K562 (cell line): ENCODE measurements around the gene MANF. TPM values are rescaled to one million over a fixed set of nuclear protein-coding genes. Genes with fewer than 3 reads are reported as not detected.

Experiments used
- C11orf30 ChIP-seq: fragments of 450-650 bp; IDR thresholded peaks from 2 replicates; pipeline ENCODE4 v1.6.1; 2016; ENCODE audit warnings: low read depth, mild to moderate bottlenecking
- CXXC5 ChIP-seq: fragments of 250-450 bp; sonication (Bioruptor Pico); IDR thresholded peaks from 2 replicates; pipeline ENCODE4 v1.8.0; 2022; ENCODE audit warnings: inconsistent platforms, mild to moderate bottlenecking, moderate library complexity
- ETV1 ChIP-seq: fragments of 450-650 bp; conservative IDR thresholded peaks from 2 replicates; pipeline ENCODE4 v1.6.1; 2016; ENCODE audit warnings: missing genetic modification characterization, control low read depth, low read depth, missing compliant biosample characterization
- MAZ ChIP-seq, 2 experiments: fragments of 450-650 bp in 1 of 2; sonication (generic) in 1 of 2; formaldehyde crosslinking; IDR thresholded peaks in 1 of 2; conservative IDR thresholded peaks in 1 of 2; 2 replicates each; pipeline versions ENCODE4 v1.4.0 to v1.5.0; 2020; ENCODE audit warnings: mild to moderate bottlenecking in 1 of 2, missing genetic modification reagents in 1 of 2
- NCOA6 ChIP-seq: fragments of 450-650 bp; IDR thresholded peaks from 2 replicates; pipeline ENCODE4 v1.6.1; 2017; ENCODE audit warnings: mild to moderate bottlenecking
- PCBP2 ChIP-seq: fragments of 200-400 bp; formaldehyde crosslinking; IDR thresholded peaks from 2 replicates; pipeline ENCODE4 v1.6.1; 2018; ENCODE audit warnings: low read length, low read depth, mild to moderate bottlenecking, moderate library complexity; ENCODE audit not compliant: poor library complexity, severe bottlenecking
- POLR2H ChIP-seq: IDR thresholded peaks from 2 replicates; pipeline ENCODE4 v1.6.1; 2016; ENCODE audit warnings: missing genetic modification characterization, low read depth, mild to moderate bottlenecking, control low read depth, missing compliant biosample characterization, moderate library complexity
- RBFOX2 ChIP-seq: fragments of 200-400 bp; formaldehyde crosslinking; IDR thresholded peaks from 2 replicates; pipeline ENCODE4 v1.6.1; 2017; ENCODE audit warnings: low read depth, mild to moderate bottlenecking, low read length, moderate library complexity
- SP1 ChIP-seq: sonication (generic); formaldehyde crosslinking; IDR thresholded peaks from 2 replicates; pipeline ENCODE4 v1.8.1; 2022; ENCODE audit warnings: mild to moderate bottlenecking, missing genetic modification reagents
- ZFP36 ChIP-seq: fragments of 150-350 bp; IDR thresholded peaks from 2 replicates; pipeline ENCODE4 v1.6.1; 2018; ENCODE audit warnings: low read length, low read depth; ENCODE audit not compliant: partially characterized antibody
- polyA plus RNA-seq, 8 experiments: library from polyadenylated mRNA; depleted of rRNA in 4 of 8; stranded (reverse) in 5 of 8; unstranded in 3 of 8; fragments of >200 nt; fragmentation: Nextera tagmentation in 2 of 8; fragmentation: Illumina TruSeq in 1 of 8; extraction: Ambion mirVana in 2 of 8; extraction: Trizol in 1 of 8; gene quantifications; 2 replicates each; pipeline versions ENCODE4 v1.2.1 to v1.2.3, GENCODE V29; 2011 to 2014; ENCODE audit warnings: inconsistent platforms in 1 of 8, missing spikeins in 1 of 8
- total RNA-seq, 7 experiments: library from RNA; depleted of rRNA in 6 of 7; stranded (reverse); fragments of >200 nt in 6 of 7; fragmentation: Illumina TruSeq in 2 of 7; extraction: Trizol in 2 of 7; gene quantifications; 2 replicates each; pipeline versions ENCODE4 v1.2.1 to v1.2.3, GENCODE V29; 2011 to 2021; ENCODE audit warnings: low replicate concordance in 1 of 7
- TF ChIP-seq, protein P1 (sequence below): fragments of 200-800 bp; sonication (Bioruptor generic); IDR thresholded peaks from 2 replicates; pipeline ENCODE4 v1.6.1; 2017; ENCODE audit warnings: missing genetic modification characterization, missing compliant biosample characterization
- TF ChIP-seq, protein P2 (sequence below): sonication (generic); formaldehyde crosslinking; IDR thresholded peaks from 2 replicates; pipeline ENCODE4 v1.8.1; 2023; ENCODE audit warnings: missing genetic modification reagents, mild to moderate bottlenecking, borderline replicate concordance
- TF ChIP-seq, protein P3 (sequence below): sonication (generic); formaldehyde crosslinking; IDR thresholded peaks from 2 replicates; pipeline ENCODE4 v1.4.0; 2020; ENCODE audit warnings: mild to moderate bottlenecking, missing genetic modification reagents
- TF ChIP-seq, protein P4 (sequence below): sonication (generic); formaldehyde crosslinking; IDR thresholded peaks from 2 replicates; pipeline ENCODE4 v1.8.1; 2023; ENCODE audit warnings: mild to moderate bottlenecking, missing genetic modification reagents

The MANF gene
- total and polyA plus RNA-seq, 9 of the 15 experiments (the other 6 are each of a cell fraction or from before 2014, with no cell fraction given) = 6.5 to 52.7 (median 42.3) TPM

DNA sequence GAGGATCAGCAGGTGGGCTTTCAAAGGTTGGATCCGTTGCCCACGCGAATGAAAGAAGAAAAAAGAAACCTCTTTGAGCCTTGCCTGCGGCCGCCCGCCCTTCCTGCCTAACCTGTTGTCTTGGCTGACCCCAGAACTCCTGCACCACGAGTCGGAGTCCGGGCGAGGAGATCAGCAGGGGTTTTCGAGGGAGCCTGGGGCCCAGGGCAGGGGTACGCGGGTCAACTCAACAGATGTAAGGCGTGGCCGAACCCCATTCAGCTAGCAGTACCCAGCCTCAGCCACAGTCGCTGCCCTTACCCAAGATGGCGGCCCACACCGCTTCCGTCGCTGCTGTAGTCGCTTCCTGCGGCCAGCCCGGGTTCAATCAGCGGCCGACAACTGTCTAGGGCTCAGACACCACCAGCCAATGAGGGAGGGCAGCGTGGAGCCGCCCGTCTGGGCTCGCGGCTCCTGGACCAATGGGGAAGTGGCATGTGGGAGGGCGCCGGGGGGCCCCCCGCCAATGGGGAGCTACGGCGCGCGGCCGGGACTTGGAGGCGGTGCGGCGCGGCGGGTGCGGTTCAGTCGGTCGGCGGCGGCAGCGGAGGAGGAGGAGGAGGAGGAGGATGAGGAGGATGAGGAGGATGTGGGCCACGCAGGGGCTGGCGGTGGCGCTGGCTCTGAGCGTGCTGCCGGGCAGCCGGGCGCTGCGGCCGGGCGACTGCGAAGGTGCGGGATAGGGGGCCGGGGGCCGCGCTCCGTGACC is at the start of gene MANF (continued):
- TF ChIP-seq MAZ (CRISPR knock-in tag; conservative IDR thresholded peaks at IDR 0.05 in 1 of 2, IDR thresholded peaks at IDR 0.05 in 1 of 2) = peak in 1 of 2 experiments; percentile 42; a peak in 2 of 4 replicates
- TF ChIP-seq RBFOX2 = peak; percentile 94
- TF ChIP-seq SP1 = peak; percentile 80
- peak; percentile 93 for TF ChIP-seq PCBP2
- peak; percentile 81 for TF ChIP-seq C11orf30
- no peak for TF ChIP-seq NCOA6
- TF ChIP-seq, protein P1, sequence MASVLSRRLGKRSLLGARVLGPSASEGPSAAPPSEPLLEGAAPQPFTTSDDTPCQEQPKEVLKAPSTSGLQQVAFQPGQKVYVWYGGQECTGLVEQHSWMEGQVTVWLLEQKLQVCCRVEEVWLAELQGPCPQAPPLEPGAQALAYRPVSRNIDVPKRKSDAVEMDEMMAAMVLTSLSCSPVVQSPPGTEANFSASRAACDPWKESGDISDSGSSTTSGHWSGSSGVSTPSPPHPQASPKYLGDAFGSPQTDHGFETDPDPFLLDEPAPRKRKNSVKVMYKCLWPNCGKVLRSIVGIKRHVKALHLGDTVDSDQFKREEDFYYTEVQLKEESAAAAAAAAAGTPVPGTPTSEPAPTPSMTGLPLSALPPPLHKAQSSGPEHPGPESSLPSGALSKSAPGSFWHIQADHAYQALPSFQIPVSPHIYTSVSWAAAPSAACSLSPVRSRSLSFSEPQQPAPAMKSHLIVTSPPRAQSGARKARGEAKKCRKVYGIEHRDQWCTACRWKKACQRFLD (CRISPR knock-in tag) = no peak
- TF ChIP-seq, protein P2, sequence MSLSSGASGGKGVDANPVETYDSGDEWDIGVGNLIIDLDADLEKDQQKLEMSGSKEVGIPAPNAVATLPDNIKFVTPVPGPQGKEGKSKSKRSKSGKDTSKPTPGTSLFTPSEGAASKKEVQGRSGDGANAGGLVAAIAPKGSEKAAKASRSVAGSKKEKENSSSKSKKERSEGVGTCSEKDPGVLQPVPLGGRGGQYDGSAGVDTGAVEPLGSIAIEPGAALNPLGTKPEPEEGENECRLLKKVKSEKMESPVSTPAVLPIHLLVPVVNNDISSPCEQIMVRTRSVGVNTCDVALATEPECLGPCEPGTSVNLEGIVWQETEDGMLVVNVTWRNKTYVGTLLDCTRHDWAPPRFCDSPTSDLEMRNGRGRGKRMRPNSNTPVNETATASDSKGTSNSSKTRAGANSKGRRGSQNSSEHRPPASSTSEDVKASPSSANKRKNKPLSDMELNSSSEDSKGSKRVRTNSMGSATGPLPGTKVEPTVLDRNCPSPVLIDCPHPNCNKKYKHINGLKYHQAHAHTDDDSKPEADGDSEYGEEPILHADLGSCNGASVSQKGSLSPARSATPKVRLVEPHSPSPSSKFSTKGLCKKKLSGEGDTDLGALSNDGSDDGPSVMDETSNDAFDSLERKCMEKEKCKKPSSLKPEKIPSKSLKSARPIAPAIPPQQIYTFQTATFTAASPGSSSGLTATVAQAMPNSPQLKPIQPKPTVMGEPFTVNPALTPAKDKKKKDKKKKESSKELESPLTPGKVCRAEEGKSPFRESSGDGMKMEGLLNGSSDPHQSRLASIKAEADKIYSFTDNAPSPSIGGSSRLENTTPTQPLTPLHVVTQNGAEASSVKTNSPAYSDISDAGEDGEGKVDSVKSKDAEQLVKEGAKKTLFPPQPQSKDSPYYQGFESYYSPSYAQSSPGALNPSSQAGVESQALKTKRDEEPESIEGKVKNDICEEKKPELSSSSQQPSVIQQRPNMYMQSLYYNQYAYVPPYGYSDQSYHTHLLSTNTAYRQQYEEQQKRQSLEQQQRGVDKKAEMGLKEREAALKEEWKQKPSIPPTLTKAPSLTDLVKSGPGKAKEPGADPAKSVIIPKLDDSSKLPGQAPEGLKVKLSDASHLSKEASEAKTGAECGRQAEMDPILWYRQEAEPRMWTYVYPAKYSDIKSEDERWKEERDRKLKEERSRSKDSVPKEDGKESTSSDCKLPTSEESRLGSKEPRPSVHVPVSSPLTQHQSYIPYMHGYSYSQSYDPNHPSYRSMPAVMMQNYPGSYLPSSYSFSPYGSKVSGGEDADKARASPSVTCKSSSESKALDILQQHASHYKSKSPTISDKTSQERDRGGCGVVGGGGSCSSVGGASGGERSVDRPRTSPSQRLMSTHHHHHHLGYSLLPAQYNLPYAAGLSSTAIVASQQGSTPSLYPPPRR (CRISPR knock-in tag) = no peak
- TF ChIP-seq, protein P3, sequence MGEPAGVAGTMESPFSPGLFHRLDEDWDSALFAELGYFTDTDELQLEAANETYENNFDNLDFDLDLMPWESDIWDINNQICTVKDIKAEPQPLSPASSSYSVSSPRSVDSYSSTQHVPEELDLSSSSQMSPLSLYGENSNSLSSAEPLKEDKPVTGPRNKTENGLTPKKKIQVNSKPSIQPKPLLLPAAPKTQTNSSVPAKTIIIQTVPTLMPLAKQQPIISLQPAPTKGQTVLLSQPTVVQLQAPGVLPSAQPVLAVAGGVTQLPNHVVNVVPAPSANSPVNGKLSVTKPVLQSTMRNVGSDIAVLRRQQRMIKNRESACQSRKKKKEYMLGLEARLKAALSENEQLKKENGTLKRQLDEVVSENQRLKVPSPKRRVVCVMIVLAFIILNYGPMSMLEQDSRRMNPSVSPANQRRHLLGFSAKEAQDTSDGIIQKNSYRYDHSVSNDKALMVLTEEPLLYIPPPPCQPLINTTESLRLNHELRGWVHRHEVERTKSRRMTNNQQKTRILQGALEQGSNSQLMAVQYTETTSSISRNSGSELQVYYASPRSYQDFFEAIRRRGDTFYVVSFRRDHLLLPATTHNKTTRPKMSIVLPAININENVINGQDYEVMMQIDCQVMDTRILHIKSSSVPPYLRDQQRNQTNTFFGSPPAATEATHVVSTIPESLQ = 0 out of 2 replicates have a peak, but pooled peaks have one; percentile 30
- peak; percentile 81 for TF ChIP-seq POLR2H
- TF ChIP-seq, protein P4, sequence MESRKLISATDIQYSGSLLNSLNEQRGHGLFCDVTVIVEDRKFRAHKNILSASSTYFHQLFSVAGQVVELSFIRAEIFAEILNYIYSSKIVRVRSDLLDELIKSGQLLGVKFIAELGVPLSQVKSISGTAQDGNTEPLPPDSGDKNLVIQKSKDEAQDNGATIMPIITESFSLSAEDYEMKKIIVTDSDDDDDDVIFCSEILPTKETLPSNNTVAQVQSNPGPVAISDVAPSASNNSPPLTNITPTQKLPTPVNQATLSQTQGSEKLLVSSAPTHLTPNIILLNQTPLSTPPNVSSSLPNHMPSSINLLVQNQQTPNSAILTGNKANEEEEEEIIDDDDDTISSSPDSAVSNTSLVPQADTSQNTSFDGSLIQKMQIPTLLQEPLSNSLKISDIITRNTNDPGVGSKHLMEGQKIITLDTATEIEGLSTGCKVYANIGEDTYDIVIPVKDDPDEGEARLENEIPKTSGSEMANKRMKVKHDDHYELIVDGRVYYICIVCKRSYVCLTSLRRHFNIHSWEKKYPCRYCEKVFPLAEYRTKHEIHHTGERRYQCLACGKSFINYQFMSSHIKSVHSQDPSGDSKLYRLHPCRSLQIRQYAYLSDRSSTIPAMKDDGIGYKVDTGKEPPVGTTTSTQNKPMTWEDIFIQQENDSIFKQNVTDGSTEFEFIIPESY (CRISPR knock-in tag) = 0 out of 2 replicates have a peak, but pooled peaks have one; percentile 24
- peak; percentile 8 for TF ChIP-seq ZFP36
- 0 out of 2 replicates have a peak, but pooled peaks have one; percentile 39 for TF ChIP-seq ETV1 (tag)
- peak; percentile 87 for TF ChIP-seq CXXC5 (CRISPR knock-in tag)
